Measurements from ENCODE around the gene CDH22. TPM values are rescaled to one million over a fixed set of nuclear protein-coding genes. Genes with fewer than 3 reads are reported as not detected.

Gene CDH22
- total and polyA plus RNA-seq, 10 of the 15 experiments (the other 5 are each of a cell fraction or from before 2014, with no cell fraction given) = not detected

DNA sequence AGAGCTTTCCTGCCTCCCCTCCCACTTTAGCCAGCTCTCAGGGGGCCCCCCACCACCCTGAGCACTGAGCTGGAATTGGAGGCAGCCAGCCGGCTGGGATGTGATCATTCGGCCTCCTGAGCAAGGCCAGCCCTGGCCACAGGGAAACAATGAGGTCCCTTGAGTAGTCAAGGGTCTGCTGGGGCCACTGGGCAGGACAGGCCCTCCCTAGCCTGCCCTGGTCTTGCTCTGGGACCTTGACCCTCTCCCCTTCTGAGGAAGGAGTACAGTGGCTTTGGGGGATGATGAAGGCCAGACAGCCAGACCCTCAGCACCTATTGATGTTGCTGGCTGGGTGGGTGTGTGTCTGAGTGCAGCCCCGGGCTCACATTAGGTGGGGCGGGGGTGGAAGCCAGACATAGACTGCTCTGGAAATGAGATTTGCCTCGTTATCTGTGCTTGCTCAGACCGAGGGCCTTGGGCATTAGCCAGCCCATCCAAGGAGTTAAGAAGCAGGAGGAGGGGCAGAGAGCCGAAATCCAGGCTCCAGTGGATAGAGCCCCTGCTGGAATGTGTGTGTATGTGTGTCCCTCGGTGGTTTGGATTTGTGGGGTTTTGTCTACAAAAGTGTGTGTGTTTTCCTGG lies 168.9 kb downstream of the CDH22 start:
- no peak for DNase-seq (ENCODE audit: low read depth, low spot score)
- H3K4me1 ChIP-seq (ENCODE audit: control insufficient read depth, insufficient read depth, low read length) = no peaks in the 10 kb centered on the region
- no TSS peak for BruUV-seq (replicated peaks)

More for the DNA sequence above, 168.9 kb downstream of the CDH22 start:
- Histone ChIP-seq H2AFZ (ENCODE audit: control insufficient read depth, low read depth, low read length) (no peak overlapping the region), H3K4me2 (ENCODE audit: control insufficient read depth, insufficient read depth) (no peak overlapping the region), H3K27me3 (replicated peaks in 1 of 2; ENCODE audit: control insufficient read depth in 2 of 2, insufficient read depth in 2 of 2, low read length in 1 of 2) (peaks cover 3 to 5% of the 10 kb centered on the region in 2 experiments; a peak in 3 of 4 replicates), H3K79me2 (ENCODE audit: control insufficient read depth, insufficient read depth, low read length) (no peaks in the 10 kb centered on the region), H3K36me3 (ENCODE audit: control insufficient read depth in 2 of 2, insufficient read depth in 2 of 2, low read length in 1 of 2) (no peaks in the 10 kb centered on the region), H3K27ac (ENCODE audit: control insufficient read depth, insufficient read depth) (no peak overlapping the region), H4K20me1 (ENCODE audit: control insufficient read depth, insufficient read depth) (no peaks in the 10 kb centered on the region), H3K9ac (ENCODE audit: control insufficient read depth, insufficient read depth, low read length) (no peak overlapping the region), H3K9me3 (replicated peaks; ENCODE audit: control insufficient read depth, insufficient read depth, low read length) (no peaks in the 10 kb centered on the region), H3K4me3 (no peak overlapping the region)
- intact Hi-C loops (cut with micrococcal nuclease; ENCODE audit: unreplicated experiment) = no loop called here
- TF ChIP-seq RB1 (IDR thresholded peaks at IDR 0.05; ENCODE audit: borderline replicate concordance) (no peak), MYC (IDR thresholded peaks at IDR 0.05; ENCODE audit: insufficient read depth, insufficient read length, insufficient replicate concordance, low read length, severe bottlenecking) (no peak), YBX1 (IDR thresholded peaks at IDR 0.05) (no peak), NBN (IDR thresholded peaks at IDR 0.05) (no peak), CBFB (IDR thresholded peaks at IDR 0.05; ENCODE audit: low read depth) (no peak), CHD4 (IDR thresholded peaks at IDR 0.05) (no peak), SRF (IDR thresholded peaks at IDR 0.05; ENCODE audit: low read depth in 2 of 2, low read length in 2 of 2) (no peak), ZBTB33 (IDR thresholded peaks at IDR 0.05) (no peak), USF1 (IDR thresholded peaks at IDR 0.05; ENCODE audit: borderline replicate concordance, extremely low read length, insufficient read depth, low read depth, low read length) (no peak), LARP7 (IDR thresholded peaks at IDR 0.05) (no peak), HDAC2 (IDR thresholded peaks at IDR 0.05) (no peak), BCL11A (IDR thresholded peaks at IDR 0.05; ENCODE audit: low read depth, low read length) (no peak), IRF4 (IDR thresholded peaks at IDR 0.05; ENCODE audit: low read depth, low read length) (no peak), BCL3 (IDR thresholded peaks at IDR 0.05; ENCODE audit: borderline replicate concordance, insufficient read depth, low read depth, low read length, poor library complexity, severe bottlenecking) (no peak), SREBF1 (IDR thresholded peaks at IDR 0.05; ENCODE audit: low read length) (no peak), TCF12 (IDR thresholded peaks at IDR 0.05; ENCODE audit: low read depth, low read length) (no peak), MEF2B (IDR thresholded peaks at IDR 0.05; ENCODE audit: partially characterized antibody, poor library complexity, severe bottlenecking) (no peak)
- TF ChIP-seq, protein P1, sequence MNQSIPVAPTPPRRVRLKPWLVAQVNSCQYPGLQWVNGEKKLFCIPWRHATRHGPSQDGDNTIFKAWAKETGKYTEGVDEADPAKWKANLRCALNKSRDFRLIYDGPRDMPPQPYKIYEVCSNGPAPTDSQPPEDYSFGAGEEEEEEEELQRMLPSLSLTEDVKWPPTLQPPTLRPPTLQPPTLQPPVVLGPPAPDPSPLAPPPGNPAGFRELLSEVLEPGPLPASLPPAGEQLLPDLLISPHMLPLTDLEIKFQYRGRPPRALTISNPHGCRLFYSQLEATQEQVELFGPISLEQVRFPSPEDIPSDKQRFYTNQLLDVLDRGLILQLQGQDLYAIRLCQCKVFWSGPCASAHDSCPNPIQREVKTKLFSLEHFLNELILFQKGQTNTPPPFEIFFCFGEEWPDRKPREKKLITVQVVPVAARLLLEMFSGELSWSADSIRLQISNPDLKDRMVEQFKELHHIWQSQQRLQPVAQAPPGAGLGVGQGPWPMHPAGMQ (IDR thresholded peaks at IDR 0.05; ENCODE audit: borderline replicate concordance) = no peak
- CTCF ChIA-PET = interaction anchor here (1.3 to 2.0 kb wide), 2 partner anchors 10 to 117 kb away, joined by 4 to 5 read pairs; no protein-coding TSS in a partner anchor
- in situ Hi-C loops (cut with MboI) = no loop called here
- ATAC-seq = no peak; the same call in 2 of the 3 replicates
- 2% methylated on average over 8 of the region's 8 CpGs for WGBS (ENCODE audit: insufficient coverage, insufficient replicate concordance, low lambda C conversion rate, missing lambda C conversion rate)
- RAD21 ChIA-PET (ENCODE audit: unreplicated experiment) = no interaction called here
- POLR2A ChIA-PET = no interaction called here
- FAIRE-seq = no peak
- SMC1A ChIA-PET (ENCODE audit: uncharacterized antibody, unreplicated experiment) = no interaction called here

Data from GM12878 (cell line).